ENCODE measurements around the gene FNDC3B. TPM values are rescaled to one million over a fixed set of nuclear protein-coding genes. Genes with fewer than 3 reads are reported as not detected.

The FNDC3B gene
- total RNA-seq, 1 donor from 2014 or later: 68.5 TPM

DNA sequence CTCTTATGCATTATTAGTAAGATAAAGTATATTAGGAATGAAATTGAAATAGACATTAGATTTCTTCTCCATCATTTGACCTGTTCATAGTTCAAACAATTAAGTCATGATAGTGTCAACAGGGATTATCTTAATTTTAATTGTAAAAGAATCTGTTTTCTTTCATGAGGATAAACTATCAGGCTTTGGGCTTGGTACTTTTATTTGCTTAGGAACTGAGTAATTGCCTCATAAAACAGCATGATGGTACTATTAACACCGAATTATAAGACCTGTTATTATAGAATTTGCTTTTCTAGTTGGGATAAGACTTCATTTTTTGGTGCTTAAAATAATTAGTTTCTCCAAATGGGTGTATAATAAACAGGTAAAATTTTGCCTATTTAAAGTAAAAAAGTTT lies 71.8 kb downstream of the FNDC3B start:
- TF ChIP-seq POLR2A (IDR thresholded peaks at IDR 0.05): no peak
- TF ChIP-seq, protein P1, sequence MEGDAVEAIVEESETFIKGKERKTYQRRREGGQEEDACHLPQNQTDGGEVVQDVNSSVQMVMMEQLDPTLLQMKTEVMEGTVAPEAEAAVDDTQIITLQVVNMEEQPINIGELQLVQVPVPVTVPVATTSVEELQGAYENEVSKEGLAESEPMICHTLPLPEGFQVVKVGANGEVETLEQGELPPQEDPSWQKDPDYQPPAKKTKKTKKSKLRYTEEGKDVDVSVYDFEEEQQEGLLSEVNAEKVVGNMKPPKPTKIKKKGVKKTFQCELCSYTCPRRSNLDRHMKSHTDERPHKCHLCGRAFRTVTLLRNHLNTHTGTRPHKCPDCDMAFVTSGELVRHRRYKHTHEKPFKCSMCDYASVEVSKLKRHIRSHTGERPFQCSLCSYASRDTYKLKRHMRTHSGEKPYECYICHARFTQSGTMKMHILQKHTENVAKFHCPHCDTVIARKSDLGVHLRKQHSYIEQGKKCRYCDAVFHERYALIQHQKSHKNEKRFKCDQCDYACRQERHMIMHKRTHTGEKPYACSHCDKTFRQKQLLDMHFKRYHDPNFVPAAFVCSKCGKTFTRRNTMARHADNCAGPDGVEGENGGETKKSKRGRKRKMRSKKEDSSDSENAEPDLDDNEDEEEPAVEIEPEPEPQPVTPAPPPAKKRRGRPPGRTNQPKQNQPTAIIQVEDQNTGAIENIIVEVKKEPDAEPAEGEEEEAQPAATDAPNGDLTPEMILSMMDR (IDR thresholded peaks at IDR 0.05): no peak
- no peak for TF ChIP-seq POLR2AphosphoS5 (IDR thresholded peaks at IDR 0.05; ENCODE audit: insufficient read depth in 1 of 2, low read depth in 1 of 2)
- Histone ChIP-seq H3K27ac (no peak overlapping the region), H3K4me3 (no peak overlapping the region), H3K9me3 (no peaks in the 10 kb centered on the region), H3K4me1 (peaks cover 39% of the 10 kb centered on the region), H3K27me3 (no peaks in the 10 kb centered on the region), H3K36me3 (peaks cover 0 to 21% of the 10 kb centered on the region in 2 donors)
- DNase-seq (ENCODE audit: extremely low spot score in 2 of 2): no peak
- intact Hi-C loops (cut with DNase I): no loop called here

DNA sequence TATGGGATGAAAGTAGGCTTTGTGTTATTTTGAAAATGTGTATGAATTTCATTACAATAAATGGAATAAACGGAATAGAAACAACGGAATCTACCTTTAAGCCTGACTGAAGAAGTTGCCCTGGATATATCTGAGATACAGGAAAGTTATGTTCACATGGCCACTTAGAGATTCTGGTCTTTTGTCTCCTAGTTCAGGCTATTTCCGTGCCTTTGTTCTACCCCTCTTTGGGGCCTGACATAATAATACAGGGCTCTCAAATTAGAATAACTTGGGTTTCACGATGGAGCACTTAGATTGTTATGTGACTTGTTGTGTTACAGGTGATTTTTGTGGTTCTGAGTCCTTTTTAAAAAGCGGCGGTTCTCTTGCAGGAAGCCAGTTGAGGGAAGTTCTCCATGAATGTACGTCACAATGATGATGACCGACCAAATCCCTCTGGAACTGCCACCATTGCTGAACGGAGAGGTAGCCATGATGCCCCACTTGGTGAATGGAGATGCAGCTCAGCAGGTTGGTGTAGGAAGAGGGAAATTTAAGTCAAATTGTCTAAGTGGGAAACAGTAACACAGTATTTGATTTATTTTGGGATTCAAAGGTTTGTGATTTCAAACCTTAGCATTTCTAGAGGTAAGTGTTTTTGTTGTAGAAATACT lies 72.8 kb downstream of the FNDC3B start:
- TF ChIP-seq POLR2A (IDR thresholded peaks at IDR 0.05) (no peak), POLR2AphosphoS5 (IDR thresholded peaks at IDR 0.05; ENCODE audit: insufficient read depth in 1 of 2, low read depth in 1 of 2) (no peak)
- TF ChIP-seq, protein P1 (IDR thresholded peaks at IDR 0.05): no peak
- no peaks in the 10 kb centered on the region for H3K9me3 ChIP-seq
- H3K36me3 ChIP-seq: peaks cover 0 to 26% of the 10 kb centered on the region in 2 donors
- no peak overlapping the region for H3K4me3 ChIP-seq
- intact Hi-C loops (cut with DNase I): no loop called here
- H3K27ac ChIP-seq: no peak overlapping the region
- no peaks in the 10 kb centered on the region for H3K27me3 ChIP-seq
- H3K4me1 ChIP-seq: peaks cover 30% of the 10 kb centered on the region
- no peak for DNase-seq (ENCODE audit: extremely low spot score in 2 of 2)

DNA sequence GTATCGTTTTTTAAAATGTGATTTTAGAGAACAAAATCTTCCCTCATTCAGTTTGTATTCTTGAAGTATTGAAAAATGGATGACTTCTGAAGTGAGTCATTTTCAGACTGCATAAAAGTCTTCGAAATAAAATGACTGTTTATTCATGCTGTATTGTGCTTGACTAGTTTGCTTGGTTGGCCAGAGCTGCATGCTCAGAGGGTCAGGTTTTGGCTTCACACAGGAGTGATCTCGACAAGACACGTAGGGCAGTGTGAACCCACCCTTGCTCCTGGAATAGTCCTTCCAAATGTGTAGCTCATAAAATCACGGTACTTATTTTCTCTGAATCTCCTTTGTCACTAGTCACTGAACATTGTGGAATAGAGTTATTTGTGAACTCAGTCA lies 73.3 kb downstream of the FNDC3B start:
- peaks cover 25% of the 10 kb centered on the region for H3K4me1 ChIP-seq
- no peaks in the 10 kb centered on the region for H3K27me3 ChIP-seq
- no peak for TF ChIP-seq POLR2AphosphoS5 (IDR thresholded peaks at IDR 0.05; ENCODE audit: insufficient read depth in 1 of 2, low read depth in 1 of 2)
- TF ChIP-seq, protein P1 (IDR thresholded peaks at IDR 0.05): no peak
- no peak for TF ChIP-seq POLR2A (IDR thresholded peaks at IDR 0.05)
- DNase-seq (ENCODE audit: extremely low spot score in 2 of 2): no peak
- H3K4me3 ChIP-seq: no peak overlapping the region
- H3K27ac ChIP-seq: no peak overlapping the region
- intact Hi-C loops (cut with DNase I): no loop called here
- no peaks in the 10 kb centered on the region for H3K9me3 ChIP-seq
- peaks cover 0 to 26% of the 10 kb centered on the region in 2 donors for H3K36me3 ChIP-seq

DNA sequence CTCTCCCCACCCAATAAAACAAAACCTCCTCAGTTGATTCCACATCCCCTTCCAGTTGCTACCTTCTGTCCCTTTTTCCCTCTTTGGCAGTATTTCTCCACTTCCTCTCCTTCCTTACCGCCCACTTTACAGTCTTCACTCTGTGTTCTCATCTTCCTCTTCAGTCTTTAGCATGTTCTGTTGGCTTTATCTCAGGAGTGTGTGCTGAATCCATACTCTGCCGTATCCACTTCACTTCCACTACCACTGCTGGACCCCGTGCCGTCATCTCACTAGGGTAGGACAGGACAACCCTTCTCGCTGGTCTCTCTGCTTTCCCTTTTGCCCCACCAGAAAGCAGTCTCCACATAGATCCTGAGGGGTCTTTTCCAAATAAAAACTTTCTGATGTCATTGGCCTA lies 74.3 kb downstream of the FNDC3B start:
- Histone ChIP-seq H3K36me3 (peaks cover 0 to 26% of the 10 kb centered on the region in 2 donors), H3K27me3 (no peaks in the 10 kb centered on the region), H3K4me3 (no peak overlapping the region), H3K4me1 (peaks cover 15% of the 10 kb centered on the region), H3K9me3 (no peaks in the 10 kb centered on the region), H3K27ac (no peak overlapping the region)
- TF ChIP-seq, protein P1 (IDR thresholded peaks at IDR 0.05): no peak
- TF ChIP-seq POLR2AphosphoS5 (IDR thresholded peaks at IDR 0.05; ENCODE audit: insufficient read depth in 1 of 2, low read depth in 1 of 2) (no peak), POLR2A (IDR thresholded peaks at IDR 0.05) (no peak)
- DNase-seq (ENCODE audit: extremely low spot score in 2 of 2): no peak
- intact Hi-C loops (cut with DNase I): no loop called here

DNA sequence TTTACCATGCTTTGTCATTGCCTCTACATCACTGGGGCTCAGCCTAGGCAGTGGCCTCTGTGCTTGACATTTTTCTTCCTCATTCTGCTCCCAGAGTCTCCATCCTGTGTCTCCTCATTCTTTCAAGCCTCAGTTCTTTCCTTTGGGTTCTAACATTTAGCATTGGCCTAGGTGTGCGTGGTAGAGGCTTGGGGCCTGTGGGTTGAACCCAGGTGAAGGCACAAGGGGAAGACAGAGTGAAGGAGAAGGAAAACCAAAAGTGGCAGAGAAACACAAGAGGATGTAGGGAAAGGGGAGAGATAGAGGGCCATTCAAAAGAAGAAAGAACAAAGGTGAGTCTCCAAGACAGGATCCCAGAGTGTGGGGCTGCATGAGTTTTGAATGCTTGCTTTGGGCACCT lies 75.7 kb downstream of the FNDC3B start:
- H3K4me1 ChIP-seq: peaks cover 12% of the 10 kb centered on the region
- H3K27ac ChIP-seq: no peak overlapping the region
- no peaks in the 10 kb centered on the region for H3K9me3 ChIP-seq
- DNase-seq (ENCODE audit: extremely low spot score in 2 of 2): no peak
- intact Hi-C loops (cut with DNase I): no loop called here
- peaks cover 0 to 26% of the 10 kb centered on the region in 2 donors for H3K36me3 ChIP-seq
- H3K27me3 ChIP-seq: no peaks in the 10 kb centered on the region
- no peak overlapping the region for H3K4me3 ChIP-seq
- TF ChIP-seq POLR2A (IDR thresholded peaks at IDR 0.05) (no peak), POLR2AphosphoS5 (IDR thresholded peaks at IDR 0.05; ENCODE audit: insufficient read depth in 1 of 2, low read depth in 1 of 2) (no peak)
- TF ChIP-seq, protein P1 (IDR thresholded peaks at IDR 0.05): no peak

All from vagina (tissue), 2 donors.